H1 (cell line): ENCODE data around the gene PPM1L. TPM values are rescaled to one million over a fixed set of nuclear protein-coding genes. Genes with fewer than 3 reads are reported as not detected.

Source experiments
- CTCF ChIA-PET: fragments of 300-600 bp; sonication (Branson Sonifier 250); formaldehyde crosslinking; loops from one replicate; lab custom pipeline; 2021; ENCODE audit not compliant: partially characterized antibody; lab: Charles Lee
- POLR2A ChIA-PET: fragments of 300-600 bp; sonication (Branson Sonifier 250); formaldehyde crosslinking; loops from one replicate; lab custom pipeline; 2021; ENCODE audit warnings: inconsistent platforms; ENCODE audit not compliant: partially characterized antibody; lab: Charles Lee
- DNase-seq, 2 experiments: peaks; one replicate each; pipeline versions ENCODE4 v3.0.0 to v3.0.0-alpha.2; 2010 to 2022; ENCODE audit warnings: low spot score in 2 of 2, low read depth in 1 of 2, mixed read lengths in 1 of 2
- FAIRE-seq: peaks from 2 replicates; lab custom pipeline; 2011; peaks lifted over from hg19 to GRCh38; lab: Jason Lieb, UNC
- H2AFZ ChIP-seq: 2 replicates; pipeline ENCODE4 v1.8.1; 2012; ENCODE audit warnings: low read length, inconsistent platforms
- H2AK5ac ChIP-seq: 2 replicates; pipeline ENCODE4 v1.6.1; 2013; ENCODE audit warnings: low read depth, low read length
- H2BK120ac ChIP-seq: replicated peaks from 2 replicates; pipeline ENCODE3; 2013; ENCODE audit warnings: low read depth, low read length, inconsistent platforms
- H2BK12ac ChIP-seq: 2 replicates; pipeline ENCODE4 v1.6.1; 2013; ENCODE audit warnings: low read depth, low read length
- H2BK15ac ChIP-seq: 2 replicates; pipeline ENCODE4 v1.6.1; 2013; ENCODE audit warnings: low read length
- H2BK20ac ChIP-seq: 2 replicates; pipeline ENCODE4 v1.6.1; 2013; ENCODE audit warnings: low read length
- H2BK5ac ChIP-seq: 2 replicates; pipeline ENCODE4 v1.6.1; 2013; ENCODE audit warnings: low read depth, low read length
- H3K14ac ChIP-seq: 2 replicates; pipeline ENCODE4 v1.6.1; 2013; ENCODE audit warnings: inconsistent platforms; ENCODE audit not compliant: insufficient read length
- H3K18ac ChIP-seq: 2 replicates; pipeline ENCODE4 v1.6.1; 2013; ENCODE audit warnings: low read length; ENCODE audit errors: extremely low read depth
- H3K23ac ChIP-seq: 2 replicates; pipeline ENCODE4 v1.6.1; 2013; ENCODE audit warnings: inconsistent platforms; ENCODE audit not compliant: insufficient read length
- H3K23me2 ChIP-seq: 2 replicates; pipeline ENCODE4 v1.6.1; 2013; ENCODE audit warnings: low read depth, low read length
- H3K27ac ChIP-seq: 2 replicates; pipeline ENCODE4 v1.6.1; 2011; ENCODE audit warnings: low read depth, low read length, inconsistent platforms
- H3K27me3 ChIP-seq, 4 experiments: replicated peaks in 1 of 4; 1 replicate in 1 of 4; 2 replicates in 3 of 4; pipeline versions ENCODE4 v1.6.1 to v1.8.1; 2011 to 2013; ENCODE audit warnings: low read length in 3 of 4, mild to moderate bottlenecking in 3 of 4, inconsistent platforms in 2 of 4, mixed read lengths in 2 of 4, moderate library complexity in 1 of 4; ENCODE audit not compliant: control insufficient read depth in 3 of 4, insufficient read depth in 3 of 4; ENCODE audit errors: extremely low read depth in 1 of 4
- H3K36me3 ChIP-seq, 4 experiments: 2 replicates each; pipeline versions ENCODE4 v1.6.1 to v1.8.1; 2011 to 2013; ENCODE audit warnings: mild to moderate bottlenecking in 4 of 4, low read length in 3 of 4, moderate library complexity in 2 of 4, control low read depth in 1 of 4, inconsistent platforms in 1 of 4; ENCODE audit not compliant: insufficient read depth in 4 of 4, control insufficient read depth in 2 of 4
- H3K4ac ChIP-seq: replicated peaks from 2 replicates; pipeline ENCODE3; 2013; ENCODE audit warnings: low read length, low read depth, mixed read lengths, inconsistent platforms; ENCODE audit not compliant: insufficient read length
- H3K4me1 ChIP-seq, 4 experiments: replicated peaks in 1 of 4; 1 replicate in 1 of 4; 2 replicates in 3 of 4; pipeline versions ENCODE4 v1.6.1 to v1.8.1; 2011 to 2013; ENCODE audit warnings: low read length in 3 of 4, inconsistent platforms in 2 of 4, mixed read lengths in 1 of 4; ENCODE audit not compliant: insufficient read depth in 4 of 4, control insufficient read depth in 3 of 4
- H3K4me2 ChIP-seq, 2 experiments: 2 replicates each; pipeline versions ENCODE4 v1.6.1 to v1.8.1; 2011 to 2013; ENCODE audit warnings: low read depth in 2 of 2, low read length in 2 of 2, control low read depth in 1 of 2, inconsistent platforms in 1 of 2, mild to moderate bottlenecking in 1 of 2; ENCODE audit not compliant: insufficient read depth in 1 of 2
- H3K4me3 ChIP-seq, 4 experiments: fragments of 200-600, 300-600 bp in 1 of 4; sonication (generic), shearing (Covaris generic), sonication (Bioruptor Twin) in 1 of 4; 2 replicates each; pipeline versions ENCODE4 v1.5.1 to v1.8.1; 2011 to 2016; ENCODE audit warnings: low read length in 4 of 4, low read depth in 3 of 4, control low read depth in 2 of 4, inconsistent platforms in 2 of 4, mild to moderate bottlenecking in 2 of 4, mixed read lengths in 1 of 4, moderate library complexity in 1 of 4; ENCODE audit not compliant: insufficient read depth in 2 of 4; ENCODE audit errors: extremely low read depth in 1 of 4
- H3K56ac ChIP-seq: replicated peaks from 2 replicates; pipeline ENCODE3; 2013; ENCODE audit warnings: low read depth, mild to moderate bottlenecking, mixed read lengths, low read length, inconsistent platforms; ENCODE audit not compliant: insufficient read length
- H3K79me1 ChIP-seq: 2 replicates; pipeline ENCODE4 v1.6.1; 2013; ENCODE audit warnings: low read depth, low read length, control low read depth
- H3K79me2 ChIP-seq, 2 experiments: 2 replicates each; pipeline versions ENCODE4 v1.6.1 to v1.8.1; 2012 to 2013; ENCODE audit warnings: low read length in 2 of 2, mild to moderate bottlenecking in 2 of 2, inconsistent platforms in 1 of 2; ENCODE audit not compliant: insufficient read depth in 2 of 2, control insufficient read depth in 1 of 2
- H3K9ac ChIP-seq, 4 experiments: replicated peaks in 1 of 4; 1 replicate in 1 of 4; 2 replicates in 3 of 4; pipeline versions ENCODE4 v1.6.1 to v1.8.1; 2011 to 2013; ENCODE audit warnings: low read depth in 3 of 4, low read length in 3 of 4, control low read depth in 2 of 4, mild to moderate bottlenecking in 2 of 4, moderate library complexity in 2 of 4, inconsistent platforms in 1 of 4; ENCODE audit errors: extremely low read depth in 1 of 4
- H3K9me3 ChIP-seq, 2 experiments: 2 replicates each; pipeline versions ENCODE4 v1.6.1 to v1.8.1; 2012 to 2013; ENCODE audit warnings: mild to moderate bottlenecking in 2 of 2, moderate library complexity in 2 of 2, control low read depth in 1 of 2, inconsistent platforms in 1 of 2, low read depth in 1 of 2, low read length in 1 of 2, mixed read lengths in 1 of 2; ENCODE audit not compliant: insufficient read depth in 2 of 2
- H4K20me1 ChIP-seq, 2 experiments: replicated peaks in 1 of 2; 2 replicates each; pipeline versions ENCODE3 to v1.8.1; 2011 to 2013; ENCODE audit warnings: inconsistent platforms in 2 of 2, low read length in 2 of 2, mild to moderate bottlenecking in 1 of 2; ENCODE audit not compliant: insufficient read depth in 2 of 2, control insufficient read depth in 1 of 2
- H4K5ac ChIP-seq: 2 replicates; pipeline ENCODE4 v1.6.1; 2013; ENCODE audit warnings: low read length, low read depth, mixed read lengths, inconsistent platforms; ENCODE audit not compliant: insufficient read length
- H4K8ac ChIP-seq: 2 replicates; pipeline ENCODE4 v1.8.0; 2013; ENCODE audit warnings: mild to moderate bottlenecking, moderate library complexity, low read length, inconsistent platforms; ENCODE audit not compliant: insufficient read depth; ENCODE audit errors: extremely low read depth
- H4K91ac ChIP-seq: replicated peaks from 2 replicates; pipeline ENCODE3; 2013; ENCODE audit warnings: low read length, mixed read lengths, inconsistent platforms; ENCODE audit not compliant: insufficient read length
- CBX8 ChIP-seq: fragments of 300-800, 300-1000 bp; sonication (generic); IDR thresholded peaks from 2 replicates; pipeline ENCODE4 v1.7.1; 2016; ENCODE audit warnings: low read depth, low read length, borderline replicate concordance
- CHD2 ChIP-seq: IDR thresholded peaks from 2 replicates; pipeline ENCODE4 v1.6.1; 2012; ENCODE audit warnings: low read length, improper control_type of control experiment
- CTBP2 ChIP-seq: IDR thresholded peaks from 2 replicates; pipeline ENCODE4 v1.7.0; 2011; ENCODE audit warnings: borderline replicate concordance, mild to moderate bottlenecking, moderate library complexity, mixed read lengths, low read length; ENCODE audit not compliant: insufficient read depth, insufficient read length
- EP300 ChIP-seq, 2 experiments: IDR thresholded peaks; 1 replicate in 1 of 2; 2 replicates in 1 of 2; pipeline ENCODE4 v1.6.1; 2011 to 2012; ENCODE audit warnings: low read depth in 2 of 2, low read length in 2 of 2, mild to moderate bottlenecking in 2 of 2, borderline replicate concordance in 1 of 2, inconsistent platforms in 1 of 2, moderate library complexity in 1 of 2
- GTF2F1 ChIP-seq: IDR thresholded peaks from 2 replicates; pipeline ENCODE4 v1.6.1; 2012; ENCODE audit warnings: low read depth, low read length, improper control_type of control experiment, borderline replicate concordance
- NANOG ChIP-seq: IDR thresholded peaks from 2 replicates; pipeline ENCODE4 v1.6.1; 2011; ENCODE audit warnings: low read length, low read depth, mild to moderate bottlenecking, inconsistent platforms; ENCODE audit not compliant: insufficient read depth, poor library complexity, severe bottlenecking
- SAP30 ChIP-seq: fragments of 300-600 bp; sonication (generic); IDR thresholded peaks from 2 replicates; pipeline ENCODE4 v1.7.1; 2012; ENCODE audit warnings: low read length, moderate library complexity, mild to moderate bottlenecking, inconsistent platforms; ENCODE audit not compliant: insufficient read depth, insufficient replicate concordance
- SIN3A ChIP-seq, 2 experiments: IDR thresholded peaks in 1 of 2; conservative IDR thresholded peaks in 1 of 2; 2 replicates each; pipeline ENCODE4 v1.6.1; 2011 to 2012; ENCODE audit warnings: low read length in 2 of 2, improper control_type of control experiment in 1 of 2, low read depth in 1 of 2, mild to moderate bottlenecking in 1 of 2
- SUZ12 ChIP-seq: fragments of 200-600 bp; sonication (generic); IDR thresholded peaks from 2 replicates; pipeline ENCODE4 v1.6.1; 2012; ENCODE audit warnings: mild to moderate bottlenecking, inconsistent platforms, low read length, moderate library complexity, mixed read lengths
- TEAD4 ChIP-seq: IDR thresholded peaks from 2 replicates; pipeline ENCODE4 v1.6.1; 2012; ENCODE audit warnings: low read depth, low read length, inconsistent platforms, mixed read lengths
- WGBS, 2 experiments: shearing (Covaris generic) in 1 of 2; methylation state at CpG; one replicate each; pipeline versions ENCODE4 v1.1.6 to v1.1.7; 2013 to 2015; ENCODE audit warnings: low lambda C conversion rate in 2 of 2, mixed read lengths in 2 of 2, inconsistent platforms in 1 of 2, low coverage in 1 of 2, missing lambda C conversion rate in 1 of 2; ENCODE audit not compliant: insufficient replicate concordance in 2 of 2, insufficient coverage in 1 of 2, insufficient read length in 1 of 2; ENCODE audit errors: extremely low coverage in 1 of 2, missing lambda C conversion rate in 1 of 2; 5-methylcytosine and 5-hydroxymethylcytosine counted together
- polyA plus RNA-seq, 7 experiments: library from polyadenylated mRNA; depleted of rRNA in 3 of 7; stranded (reverse) in 5 of 7; unstranded in 2 of 7; fragments of >200 nt in 5 of 7; fragments of 200-250 nt in 2 of 7; gene quantifications; 1 replicate in 5 of 7; 2 replicates in 1 of 7; 4 replicates in 1 of 7; pipeline versions ENCODE4 v1.2.1 to v1.2.3, GENCODE V29; 2011 to 2013; ENCODE audit warnings: missing spikeins in 2 of 7, mixed read lengths in 2 of 7
- total RNA-seq: library from RNA; stranded (reverse); fragmentation: NEBNext Ultra II Directional; extraction: Animal tissue kit (Norgen Biotek cat#: 25700); gene quantifications from 2 replicates; pipeline ENCODE4 v1.2.1, GENCODE V29; 2021
- TF ChIP-seq, protein P1 (sequence below): IDR thresholded peaks from 2 replicates; pipeline ENCODE4 v1.6.1; 2012; ENCODE audit warnings: inconsistent platforms

The PPM1L gene
- total and polyA plus RNA-seq, 2 of the 8 experiments (the other 6 are each of a cell fraction or from before 2014, with no cell fraction given) = 2.8 to 18.1 TPM

DNA sequence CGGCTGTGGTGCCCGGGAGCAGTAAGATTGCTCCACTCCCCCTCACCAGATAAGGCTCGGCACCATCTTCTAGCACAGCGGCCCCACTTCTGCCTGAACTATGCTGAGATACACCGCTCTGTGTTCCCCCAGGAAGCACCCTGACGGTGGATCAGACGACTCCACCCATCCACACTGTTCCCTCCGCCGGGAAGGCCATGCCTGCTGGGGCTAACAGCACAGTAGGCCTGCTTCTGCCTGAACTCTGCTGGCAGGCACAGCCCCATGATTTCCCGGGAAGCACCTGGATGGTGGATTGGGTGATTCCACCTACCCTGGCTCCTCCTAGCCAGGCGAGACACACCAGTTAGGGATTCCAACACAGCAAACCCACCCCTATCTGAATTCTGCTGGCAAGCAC is 36.3 kb upstream of the PPM1L start:
- H3K9me3 ChIP-seq = no peaks in the 10 kb centered on the region
- peak overlapping the region; percentile 28; the same call in 1 of the 2 replicates for H4K8ac ChIP-seq
- H3K4me2 ChIP-seq = no peak overlapping the region
- no peak overlapping the region for H2BK5ac ChIP-seq
- no peaks in the 10 kb centered on the region for H3K79me1 ChIP-seq
- POLR2A ChIA-PET = no interaction called here
- H3K56ac ChIP-seq = no peak overlapping the region
- H2BK120ac ChIP-seq = no peak overlapping the region
- no peak overlapping the region for H3K14ac ChIP-seq
- CTCF ChIA-PET = interaction anchor here (1.0 to 3.5 kb wide), 13 partner anchors 8 to 482 kb away, joined by 3 to 25 read pairs (median 5); no protein-coding TSS in a partner anchor
- H3K4ac ChIP-seq = no peak overlapping the region
- H3K36me3 ChIP-seq = no peaks in the 10 kb centered on the region
- DNase-seq (no peak), FAIRE-seq (no peak)
- H3K9ac ChIP-seq = no peak overlapping the region
- H3K23ac ChIP-seq = no peak overlapping the region
- no peak overlapping the region for H2BK20ac ChIP-seq
- H3K27ac ChIP-seq = no peak overlapping the region
- no peaks in the 10 kb centered on the region for H3K4me1 ChIP-seq
- H3K23me2 ChIP-seq = no peaks in the 10 kb centered on the region
- 91% methylated on average over 11 of the region's 11 CpGs; no CpG with 5 or more reads in 1 of the 2 experiments for WGBS, 2 experiments
- no peaks in the 10 kb centered on the region for H3K79me2 ChIP-seq
- no peak overlapping the region for H3K4me3 ChIP-seq
- no peak overlapping the region for H2AK5ac ChIP-seq
- H3K18ac ChIP-seq = no peak overlapping the region
- H3K27me3 ChIP-seq = no peaks in the 10 kb centered on the region
- peak overlapping the region; percentile 19; the same call in 1 of the 2 replicates for H2AFZ ChIP-seq
- H4K20me1 ChIP-seq = no peaks in the 10 kb centered on the region
- peak overlapping the region; percentile 61; the same call in 1 of the 2 replicates for H2BK15ac ChIP-seq
- H4K91ac ChIP-seq = no peak overlapping the region
- no peak overlapping the region for H4K5ac ChIP-seq
- H2BK12ac ChIP-seq = no peak overlapping the region
- no peak for TF ChIP-seq CTBP2
- TF ChIP-seq TEAD4 = no peak
- no peak for TF ChIP-seq CHD2
- no peak for TF ChIP-seq CBX8
- TF ChIP-seq GTF2F1 = no peak
- no peak for TF ChIP-seq EP300 (IDR thresholded peaks at IDR 0.05; ENCODE audit: borderline replicate concordance in 1 of 2, low read depth in 2 of 2, low read length in 2 of 2)
- TF ChIP-seq SAP30 = no peak
- no peak for TF ChIP-seq SUZ12
- TF ChIP-seq SIN3A (conservative IDR thresholded peaks at IDR 0.05 in 1 of 2, IDR thresholded peaks at IDR 0.05 in 1 of 2; ENCODE audit: low read depth in 1 of 2, low read length in 2 of 2) = no peak
- TF ChIP-seq NANOG = no peak
- TF ChIP-seq, protein P1, sequence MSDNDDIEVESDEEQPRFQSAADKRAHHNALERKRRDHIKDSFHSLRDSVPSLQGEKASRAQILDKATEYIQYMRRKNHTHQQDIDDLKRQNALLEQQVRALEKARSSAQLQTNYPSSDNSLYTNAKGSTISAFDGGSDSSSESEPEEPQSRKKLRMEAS = no peak
